AG10803 (cell line): ENCODE data around the gene EPB41L1.
A peak's percentile ranks its signal among the peaks of the same experiment; 100 is the strongest.

Source experiments
- DNase-seq: peaks from one replicate; pipeline ENCODE4 v3.0.0; 2010; ENCODE audit warnings: low read depth
- H3K4me3 ChIP-seq: 2 replicates; pipeline ENCODE4 v1.5.1; 2011; ENCODE audit warnings: mild to moderate bottlenecking, low read length, control low read depth
- CTCF ChIP-seq: conservative IDR thresholded peaks from 2 replicates; pipeline ENCODE4 v1.5.1; 2011; ENCODE audit warnings: mild to moderate bottlenecking, low read length, control low read depth, inconsistent platforms

EPB41L1 gene

GRCh38 chr20:36162272-36162966 is 7.9 kb downstream of the EPB41L1 start:
- TF ChIP-seq CTCF = no peak
- peak; percentile 16 for DNase-seq
- H3K4me3 ChIP-seq = no peak overlapping the region

DNA sequence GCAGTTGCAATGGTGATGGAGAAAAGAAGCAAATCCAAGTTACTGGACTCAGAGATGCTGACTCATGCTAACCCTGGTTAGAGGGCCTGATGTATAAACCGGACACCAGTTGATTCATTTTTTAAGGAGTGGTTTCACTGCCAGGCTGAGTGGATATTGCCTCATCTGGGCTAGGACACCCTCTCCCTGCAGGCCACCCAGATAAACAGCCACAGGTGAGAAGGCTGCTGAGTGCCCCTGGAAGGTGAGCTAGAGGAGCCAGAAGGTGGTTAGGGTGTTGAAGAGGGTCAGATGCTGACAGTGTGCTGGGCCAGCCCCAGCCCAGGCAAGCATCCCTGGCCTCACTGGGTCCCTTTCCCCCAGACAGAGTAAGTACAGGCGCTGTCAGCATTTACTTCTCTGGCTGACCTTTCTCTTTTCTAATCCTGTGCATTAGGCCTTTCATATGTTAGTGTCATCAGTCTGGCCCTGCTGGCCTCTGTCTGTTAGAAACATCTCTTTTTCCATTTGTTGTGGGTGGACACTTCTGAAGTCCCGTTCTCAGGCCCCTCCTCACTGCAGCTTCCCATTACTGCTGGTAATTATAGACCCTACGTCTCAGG is 13.5 kb downstream of the EPB41L1 start:
- no peak overlapping the region for H3K4me3 ChIP-seq
- peak; percentile 56 for DNase-seq
- no peak for TF ChIP-seq CTCF

DNA sequence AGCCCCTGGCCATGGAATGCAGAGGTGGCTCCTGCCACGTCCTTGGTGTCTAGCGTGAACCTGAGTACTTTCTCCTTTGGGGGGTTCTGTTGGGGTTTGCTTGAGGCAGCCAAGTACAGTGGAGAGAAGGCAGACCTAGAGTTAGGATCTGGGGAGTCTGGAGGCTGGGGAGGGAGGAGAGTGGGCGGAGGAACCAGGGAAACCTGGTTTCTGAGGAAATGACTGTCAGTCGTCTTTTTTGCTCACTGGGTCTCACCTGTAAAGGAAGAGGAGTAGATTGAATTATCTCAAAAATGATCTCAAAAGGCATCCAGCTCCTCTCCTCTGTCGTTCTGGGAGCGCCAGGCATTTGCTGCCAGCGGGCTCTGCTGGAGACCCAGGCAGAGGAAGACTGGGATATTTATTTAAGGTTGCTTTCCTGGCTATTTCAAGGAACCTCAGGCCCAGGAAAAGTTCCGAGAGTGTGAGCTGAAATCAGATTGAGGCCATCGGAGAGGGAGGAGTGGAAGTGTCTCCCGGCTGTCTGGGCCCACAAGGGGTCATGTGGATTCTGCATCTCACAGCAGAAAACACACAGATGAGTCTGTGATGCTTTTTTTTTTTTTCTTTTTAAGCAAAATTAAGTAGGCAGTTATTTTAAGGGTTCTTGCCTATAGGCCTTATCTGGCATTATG is 16.1 kb downstream of the EPB41L1 start:
- no peak for TF ChIP-seq CTCF
- no peak for DNase-seq
- H3K4me3 ChIP-seq = no peak overlapping the region

DNA sequence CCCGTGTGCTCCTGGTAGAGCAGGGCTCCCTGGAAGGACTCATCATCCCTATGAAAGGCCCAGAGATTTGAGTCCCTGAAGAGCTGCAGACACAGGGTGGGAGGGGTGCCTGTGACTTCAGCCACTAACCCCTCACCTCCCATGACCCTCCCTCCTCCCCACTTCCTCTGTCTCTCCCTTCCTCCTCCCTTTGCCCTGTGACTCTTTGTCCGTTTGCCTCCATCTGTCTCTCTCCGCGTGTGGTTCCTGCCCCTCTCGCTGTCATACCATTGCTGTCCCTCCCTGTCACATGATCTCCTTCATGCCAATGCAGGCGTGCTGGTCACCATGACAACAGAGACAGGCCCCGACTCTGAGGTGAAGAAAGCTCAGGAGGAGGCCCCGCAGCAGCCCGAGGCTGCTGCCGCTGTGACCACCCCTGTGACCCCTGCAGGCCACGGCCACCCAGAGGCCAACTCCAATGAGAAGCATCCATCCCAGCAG is 19.0 kb downstream of the EPB41L1 start:
- peak; percentile 12 for DNase-seq
- TF ChIP-seq CTCF = no peak
- H3K4me3 ChIP-seq = no peak overlapping the region

GRCh38 chr20:36175016-36175415 is 20.5 kb downstream of the EPB41L1 start:
- H3K4me3 ChIP-seq = no peak overlapping the region
- DNase-seq = peak; percentile 34
- no peak for TF ChIP-seq CTCF

DNA sequence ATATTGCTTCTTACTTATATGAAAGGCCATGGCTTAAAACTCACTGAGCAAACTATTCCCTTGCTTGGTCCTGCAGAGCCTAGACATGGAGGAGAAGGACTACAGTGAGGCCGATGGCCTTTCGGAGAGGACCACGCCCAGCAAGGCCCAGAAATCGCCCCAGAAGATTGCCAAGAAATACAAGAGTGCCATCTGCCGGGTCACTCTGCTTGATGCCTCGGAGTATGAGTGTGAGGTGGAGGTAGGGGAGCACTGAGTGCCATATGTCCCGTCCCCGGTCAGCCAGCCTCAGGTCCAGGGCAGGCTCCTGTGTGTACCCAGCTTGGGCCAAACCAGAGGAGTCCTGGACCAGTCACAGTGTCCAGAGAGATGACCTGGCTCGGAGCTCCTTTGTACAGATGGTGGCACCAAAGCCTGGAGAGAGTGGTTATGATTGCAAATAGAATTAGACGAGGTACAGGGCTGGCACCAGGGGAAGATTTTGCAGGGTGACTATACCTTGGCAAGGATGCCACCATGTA is 21.0 kb downstream of the EPB41L1 start:
- no peak for TF ChIP-seq CTCF
- DNase-seq = no peak
- H3K4me3 ChIP-seq = no peak overlapping the region
